GM12892 (cell line): ENCODE data around the gene LIF.
"Not testable (repeated sequence)": the region's sequence is repeated elsewhere in the genome, so short reads cannot be mapped to it uniquely, and the experiment has no call there.

Experiments used
- DNase-seq: peaks from one replicate; pipeline ENCODE4 v3.0.0; 2011; ENCODE audit not compliant: insufficient read length
- FAIRE-seq: peaks from 2 replicates; lab custom pipeline; 2011; peaks lifted over from hg19 to GRCh38; lab: Jason Lieb, UNC
- POLR2A ChIP-seq: IDR thresholded peaks from 2 replicates; pipeline ENCODE4 v1.6.1; 2011; ENCODE audit warnings: low read depth, low read length, control low read depth
- POLR2AphosphoS5 ChIP-seq: IDR thresholded peaks from 2 replicates; pipeline ENCODE4 v1.6.1; 2011; ENCODE audit warnings: low read depth, low read length, control low read depth
- TAF1 ChIP-seq: IDR thresholded peaks from 2 replicates; pipeline ENCODE4 v1.6.1; 2011; ENCODE audit warnings: low read depth, mild to moderate bottlenecking, control low read depth, low read length, borderline replicate concordance

The LIF gene

DNA sequence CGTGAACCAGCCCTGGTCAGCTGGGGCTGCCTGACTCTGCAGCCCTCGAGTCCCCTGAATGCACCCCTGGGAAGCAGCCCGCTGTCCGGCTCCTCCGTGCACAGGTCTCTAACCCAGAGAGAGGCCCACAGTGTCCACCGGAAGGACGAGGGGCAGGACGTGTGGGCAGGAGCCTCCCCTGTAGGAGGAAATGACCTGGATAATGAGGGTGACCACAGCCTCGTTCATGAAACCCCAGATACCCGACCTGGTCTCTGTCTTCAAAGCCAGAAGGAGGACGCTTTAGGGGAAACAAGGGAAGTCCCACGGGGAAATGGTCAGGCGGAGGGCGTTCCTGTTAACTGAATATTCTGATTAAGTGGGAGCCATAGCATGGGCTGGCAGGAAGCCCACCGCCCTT lies 23.3 kb downstream of the LIF start:
- TF ChIP-seq POLR2A: no peak
- TF ChIP-seq POLR2AphosphoS5: no peak
- no peak for TF ChIP-seq TAF1
- no peak for FAIRE-seq

DNA sequence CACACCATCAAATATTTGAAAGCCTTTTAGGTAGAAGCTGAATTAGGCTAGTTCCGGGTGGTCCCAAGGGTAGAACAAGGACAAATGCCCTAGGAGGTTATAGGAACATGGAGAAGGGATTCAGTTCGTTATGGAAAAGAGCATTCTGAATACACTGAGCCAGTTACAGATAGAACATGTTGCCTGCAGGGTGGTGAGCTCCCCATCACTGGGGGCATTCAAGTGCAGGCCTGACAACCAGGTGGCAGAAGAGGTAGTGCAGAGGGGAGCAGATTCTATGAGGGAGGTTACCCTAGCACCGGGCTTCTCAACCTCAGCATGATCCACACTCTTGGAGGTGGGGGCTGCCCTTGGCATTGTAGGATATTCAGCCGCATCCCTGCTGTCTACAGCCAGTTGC lies 24.2 kb downstream of the LIF start:
- FAIRE-seq (no peak), DNase-seq (no peak)
- TF ChIP-seq TAF1 (no peak), POLR2AphosphoS5 (no peak), POLR2A (no peak)

More for the DNA sequence above, 23.3 kb downstream of the LIF start:
- DNase-seq: no peak

DNA sequence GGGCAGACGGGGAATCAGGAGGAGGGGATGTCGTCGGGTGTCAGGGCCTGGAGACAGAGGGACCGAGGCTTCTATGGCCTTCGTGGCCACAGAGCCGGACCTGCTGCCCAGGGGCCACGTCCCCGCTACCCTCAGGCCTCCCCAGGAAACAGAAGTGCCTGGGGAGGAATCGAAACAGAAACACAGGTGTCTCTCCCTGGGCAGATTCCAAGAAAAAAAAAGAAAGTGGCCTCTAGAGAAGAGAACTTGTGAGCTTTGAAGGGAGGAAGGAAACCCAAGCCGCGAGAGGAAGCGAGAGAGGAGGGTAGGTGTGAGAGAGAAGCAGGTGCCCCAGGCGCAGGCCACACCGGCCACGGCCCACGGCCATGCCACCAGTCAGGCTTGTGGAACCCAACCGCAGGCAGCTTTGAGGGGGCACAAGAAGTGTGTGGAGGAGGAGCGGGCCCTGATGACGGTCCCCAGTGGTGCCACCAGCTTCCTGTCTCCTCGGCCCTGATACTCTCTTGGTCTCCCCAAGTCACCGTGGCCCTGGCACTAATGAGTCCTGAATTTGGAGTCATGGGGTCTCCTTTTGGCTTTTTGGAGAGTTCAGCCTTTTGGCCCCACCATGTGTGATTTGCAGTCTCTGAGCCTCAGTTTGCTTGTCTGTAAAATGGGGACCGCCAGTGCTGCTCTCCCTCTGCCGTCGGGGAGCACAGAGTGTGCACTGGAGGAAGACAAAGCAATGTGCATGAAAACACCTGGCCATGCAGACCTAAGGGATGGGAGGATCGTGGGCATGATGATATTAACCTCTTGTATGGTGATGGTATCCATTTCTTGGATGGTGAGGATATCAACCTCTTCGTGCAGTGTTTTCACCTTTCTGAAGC lies 25.2 kb downstream of the LIF start:
- DNase-seq (no peak), FAIRE-seq (no peak)
- TF ChIP-seq POLR2A (no peak), POLR2AphosphoS5 (no peak), TAF1 (no peak)

DNA sequence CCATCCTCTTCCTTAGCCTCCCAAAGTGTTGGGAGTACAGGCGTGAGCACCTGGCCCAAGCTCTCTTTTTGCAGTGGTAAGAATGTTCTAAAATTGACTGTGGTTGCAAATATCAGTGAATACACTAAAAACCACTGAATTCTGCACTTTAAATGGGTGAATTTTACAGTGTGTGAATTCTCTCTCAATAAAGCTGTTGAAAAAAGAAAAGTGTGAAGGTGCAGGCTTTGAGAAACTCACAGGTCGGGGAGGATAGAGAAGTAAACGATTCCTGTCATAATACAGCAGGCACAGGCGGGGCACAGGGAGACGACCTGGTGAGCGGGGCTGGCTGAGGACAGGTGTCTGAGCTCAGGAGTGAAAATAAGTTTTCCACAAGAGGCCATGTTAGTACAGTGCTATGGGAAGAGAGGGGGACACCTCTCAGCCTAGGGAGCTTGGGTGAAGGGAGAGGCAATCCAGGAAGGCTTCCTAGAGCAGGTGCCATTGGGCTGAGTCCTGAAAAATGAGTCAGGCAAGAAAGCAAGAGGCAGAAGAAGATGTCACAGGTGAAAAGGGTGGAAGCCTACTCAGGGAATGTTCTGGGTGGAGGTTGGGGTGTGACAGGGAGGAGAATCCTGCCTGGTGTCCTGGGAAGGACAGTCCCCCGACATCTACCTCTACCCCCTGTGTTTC lies 26.1 kb downstream of the LIF start:
- DNase-seq: no peak
- TF ChIP-seq TAF1 (no peak), POLR2AphosphoS5 (no peak), POLR2A (no peak)
- peak; percentile 73 for FAIRE-seq

DNA sequence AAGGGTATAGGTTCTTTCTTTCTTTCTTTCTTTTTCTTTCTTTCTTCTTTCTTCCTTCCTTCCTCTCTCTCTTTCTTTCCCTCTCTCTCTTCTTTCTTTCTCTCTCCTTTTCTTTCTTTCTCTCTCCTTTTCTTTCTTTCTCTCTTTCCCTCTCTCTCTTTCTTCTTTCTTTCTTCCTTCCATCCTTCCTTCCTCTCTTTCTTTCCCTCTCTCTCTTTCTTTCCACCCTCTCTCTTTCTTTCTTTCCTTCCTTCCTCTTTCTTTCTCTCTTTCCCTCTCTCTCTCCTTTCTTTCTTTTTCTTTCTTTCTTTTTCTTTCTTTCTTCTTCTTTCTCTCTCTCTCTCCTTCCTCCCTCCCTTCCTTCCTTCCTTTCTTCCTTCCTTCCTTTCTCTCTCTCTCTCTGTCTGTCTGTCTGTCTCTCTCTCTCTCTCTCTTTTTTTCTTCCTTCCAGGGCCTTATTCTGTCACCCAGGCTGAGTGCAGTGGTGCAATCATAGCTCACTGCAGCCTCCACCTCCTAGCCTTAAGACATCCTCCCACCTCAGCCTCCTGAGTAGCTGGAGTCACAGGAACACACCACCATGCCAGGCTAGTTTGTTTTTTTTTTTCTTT lies 26.8 kb downstream of the LIF start:
- DNase-seq (no peak), FAIRE-seq (no peak)
- TF ChIP-seq POLR2AphosphoS5 (no peak), TAF1 (no peak), POLR2A (no peak)

DNA sequence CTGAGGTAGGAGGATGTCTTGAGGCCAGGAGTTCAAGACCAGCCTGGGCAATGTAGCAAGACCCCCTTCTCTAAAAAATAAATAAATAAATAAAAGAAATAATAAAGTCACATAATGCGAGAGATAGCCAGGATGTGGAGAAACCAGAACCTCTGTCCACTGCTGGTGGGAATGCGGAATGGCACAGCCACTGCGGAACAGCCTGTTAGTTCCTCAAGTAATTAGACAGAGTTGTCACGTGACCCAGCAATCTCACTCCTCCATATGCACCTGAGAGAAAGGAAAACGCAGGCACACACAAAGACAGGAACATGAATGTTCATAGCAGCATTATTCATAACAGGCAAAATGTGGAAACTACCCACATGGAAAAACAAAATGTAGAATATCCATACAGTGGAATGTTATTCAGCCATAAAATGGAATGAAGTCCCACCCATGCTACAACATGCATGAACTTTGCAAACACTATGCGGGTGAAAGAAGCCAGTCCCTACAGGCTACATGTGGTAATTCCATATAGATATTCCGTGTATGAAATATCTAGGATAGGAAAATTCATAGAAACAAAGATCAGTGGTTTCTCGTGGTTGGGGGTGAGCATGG lies 27.4 kb downstream of the LIF start:
- no peak for DNase-seq
- TF ChIP-seq POLR2AphosphoS5: no peak
- TF ChIP-seq TAF1: no peak
- no peak for TF ChIP-seq POLR2A
- FAIRE-seq: no peak

DNA sequence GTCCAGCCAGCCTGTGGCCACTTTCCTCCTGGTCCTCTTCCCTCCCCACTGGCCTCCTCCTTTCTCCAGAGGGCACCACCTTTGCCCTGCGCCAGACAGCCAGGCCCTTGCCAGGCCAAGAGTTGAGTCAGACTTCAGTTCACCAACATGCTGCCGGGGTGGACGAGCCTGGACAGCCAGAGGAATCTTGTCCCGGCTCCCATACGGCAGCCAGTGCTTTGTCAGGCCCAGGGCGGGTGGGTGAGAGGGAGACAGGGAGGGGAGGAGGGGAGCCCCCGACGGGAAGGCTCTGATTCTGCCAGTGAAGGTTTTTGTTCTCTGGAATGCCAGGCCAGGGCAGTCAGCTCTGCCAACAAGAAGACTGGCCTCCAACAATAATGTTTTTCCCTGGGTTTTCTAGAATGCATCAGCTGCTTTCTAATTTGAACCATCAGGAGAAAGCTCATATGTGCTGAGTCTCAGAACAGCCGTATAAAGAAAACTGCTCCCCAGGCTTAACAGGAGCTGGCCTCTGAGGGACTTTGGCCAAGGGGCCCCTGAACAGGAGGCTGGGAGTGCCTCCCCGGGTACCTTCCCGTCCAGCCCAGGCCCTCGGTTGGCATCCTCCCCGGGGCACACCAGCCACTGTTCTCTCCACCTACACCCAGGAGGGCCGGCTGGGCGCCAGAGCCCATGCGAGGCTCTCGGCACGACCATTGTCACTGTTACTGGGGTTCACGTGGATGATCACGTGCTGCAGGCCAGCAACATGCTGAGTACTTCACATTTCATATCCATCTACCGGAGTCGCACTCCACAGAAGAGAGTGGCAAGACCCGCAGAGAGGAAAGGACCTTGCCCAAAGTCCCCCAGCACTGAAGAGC lies 28.6 kb downstream of the LIF start:
- FAIRE-seq (no peak), DNase-seq (no peak)
- TF ChIP-seq POLR2A (no peak), POLR2AphosphoS5 (no peak), TAF1 (no peak)

DNA sequence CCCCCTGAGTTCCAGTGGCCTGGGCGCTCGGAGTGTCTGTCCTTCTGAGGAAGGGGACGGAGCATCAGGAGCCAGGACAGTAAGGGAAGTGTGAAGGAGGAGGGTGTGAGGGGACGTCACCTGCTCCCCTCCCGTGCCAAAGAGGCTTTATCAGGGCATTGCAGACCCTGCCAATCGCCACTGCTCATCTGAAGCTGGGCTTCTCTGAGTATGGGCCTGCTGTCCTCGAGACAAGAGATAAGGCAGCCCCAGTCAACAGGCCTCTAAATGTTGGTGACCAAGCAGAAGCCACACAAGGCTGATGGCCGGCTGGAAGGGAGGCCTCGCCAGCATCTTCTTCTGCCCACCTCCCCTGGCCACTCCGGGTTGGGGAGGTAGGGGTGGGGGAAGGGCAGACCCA lies 29.8 kb downstream of the LIF start:
- no peak for FAIRE-seq
- no peak for DNase-seq
- TF ChIP-seq POLR2AphosphoS5 (no peak), TAF1 (no peak), POLR2A (no peak)

DNA sequence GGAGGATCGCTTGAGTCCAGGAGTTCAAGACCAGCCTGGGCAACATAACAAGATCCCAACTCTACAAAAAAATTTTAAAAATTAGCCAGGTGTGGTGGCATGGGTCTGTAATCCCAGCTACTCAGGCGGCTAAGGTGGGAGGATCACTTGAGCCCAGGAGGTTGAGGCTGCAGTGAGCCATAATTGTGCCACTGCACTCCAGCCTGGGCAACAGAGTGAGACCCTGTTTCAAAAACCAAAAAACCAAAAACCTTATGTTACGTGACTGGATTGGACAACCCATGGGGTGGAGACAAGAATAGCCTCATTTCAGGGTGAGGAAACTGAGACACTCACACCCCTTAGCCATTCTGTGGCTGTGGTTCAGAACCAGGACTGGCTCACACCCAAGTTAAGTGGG lies 30.3 kb downstream of the LIF start:
- not testable (repeated sequence) for FAIRE-seq

DNA sequence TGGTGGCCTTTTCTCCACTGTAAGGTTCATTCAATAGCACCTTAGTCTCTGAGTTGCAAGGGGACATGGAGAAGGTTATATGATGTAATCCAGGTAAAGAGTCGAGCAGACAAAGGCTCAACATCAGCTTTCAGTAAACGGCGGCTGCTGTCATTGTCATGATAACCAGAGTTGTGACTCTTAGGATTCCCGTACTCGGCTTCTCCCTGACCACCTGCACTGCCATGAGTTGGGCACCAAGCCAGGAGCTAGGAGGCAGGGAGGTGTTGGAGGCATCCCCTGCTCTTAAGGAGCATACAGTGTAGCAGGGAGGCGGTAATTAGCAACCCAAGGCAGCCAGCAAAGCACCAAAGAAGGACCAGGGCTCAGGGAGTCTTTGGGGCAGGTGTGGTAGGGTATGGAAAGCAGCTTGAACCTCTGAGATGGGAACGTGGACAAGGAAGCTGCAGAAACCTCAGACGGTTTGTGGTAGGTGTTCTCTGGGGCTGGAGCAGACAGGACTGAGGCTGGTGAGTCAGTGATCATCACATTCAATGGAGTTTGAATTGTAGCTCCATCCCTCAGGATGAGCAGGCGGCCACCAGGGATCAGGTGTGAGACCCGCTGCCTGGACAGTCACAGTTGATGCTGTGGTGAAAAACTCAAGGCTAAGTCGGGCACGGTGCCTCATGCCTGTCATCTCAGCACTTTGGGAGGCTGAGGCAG lies 31.7 kb downstream of the LIF start:
- no peak for FAIRE-seq
- no peak for TF ChIP-seq POLR2AphosphoS5
- TF ChIP-seq POLR2A: no peak
- TF ChIP-seq TAF1: no peak
- DNase-seq: no peak

More for the DNA sequence above, 30.3 kb downstream of the LIF start:
- not testable (repeated sequence) for DNase-seq

DNA sequence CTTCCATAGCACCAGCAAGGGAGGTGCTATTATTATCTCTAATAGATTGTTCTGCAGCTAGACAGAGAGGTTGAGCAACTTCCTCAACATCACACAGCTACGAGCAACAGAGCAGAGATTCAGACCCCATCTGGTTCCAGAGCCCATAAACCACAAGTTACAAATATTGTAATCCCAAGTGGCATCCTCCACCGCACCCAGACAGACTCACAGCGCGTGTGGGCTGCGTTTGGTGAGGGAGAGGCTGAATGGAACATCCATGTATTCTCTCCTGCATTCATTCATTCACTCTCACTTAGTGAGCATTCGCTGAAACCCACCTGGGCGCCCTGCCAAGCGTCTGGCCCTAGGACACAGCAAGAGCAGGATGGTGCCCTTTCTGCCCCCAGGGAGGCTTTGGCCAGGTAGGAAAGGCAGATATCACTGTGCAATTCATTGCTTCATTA lies 33.5 kb downstream of the LIF start:
- DNase-seq (no peak), FAIRE-seq (no peak)
- no peak for TF ChIP-seq TAF1
- no peak for TF ChIP-seq POLR2A
- no peak for TF ChIP-seq POLR2AphosphoS5
